HG03045 (cell line): ENCODE results near the gene SMO.
"Not testable (repeated sequence)": the region's sequence is repeated elsewhere in the genome, so short reads cannot be mapped to it uniquely, and the experiment has no call there.

ENCODE experiments used
- ATAC-seq: cut with Tn5 transposase; IDR thresholded peaks from one replicate; pipeline ENCODE4 v1.9.1; 2021; ENCODE audit warnings: mild to moderate bottlenecking, moderate library complexity; ENCODE audit not compliant: unreplicated experiment

Gene SMO

GRCh38 chr7:129208667-129209066 lies 20.2 kb downstream of the SMO start:
- ATAC-seq = no peak

GRCh38 chr7:129209067-129209926 lies 20.9 kb downstream of the SMO start:
- ATAC-seq = no peak

- peak; percentile 66 for ATAC-seq
Measured at GRCh38 chr7:129210256-129210988, 22.0 kb downstream of the SMO start.

- ATAC-seq = no peak
Measured at GRCh38 chr7:129210989-129211312, 22.5 kb downstream of the SMO start.

GRCh38 chr7:129212126-129212525 lies 23.7 kb downstream of the SMO start:
- no peak for ATAC-seq

- no peak for ATAC-seq
Measured at GRCh38 chr7:129212596-129212995, 24.2 kb downstream of the SMO start.

- no peak for ATAC-seq
Measured at GRCh38 chr7:129213828-129214227, 25.4 kb downstream of the SMO start.

GRCh38 chr7:129215691-129216090 lies 27.3 kb downstream of the SMO start:
- ATAC-seq = not testable (repeated sequence)

GRCh38 chr7:129216101-129216715 lies 27.8 kb downstream of the SMO start:
- ATAC-seq = not testable (repeated sequence)

- not testable (repeated sequence) for ATAC-seq
Measured at GRCh38 chr7:129216821-129217416, 28.5 kb downstream of the SMO start.

- ATAC-seq = no peak
Measured at GRCh38 chr7:129218514-129219062, 30.2 kb downstream of the SMO start.

- not testable (repeated sequence) for ATAC-seq
Measured at GRCh38 chr7:129219166-129219565, 30.7 kb downstream of the SMO start.

GRCh38 chr7:129222064-129222463 lies 33.6 kb downstream of the SMO start:
- ATAC-seq = no peak

GRCh38 chr7:129224251-129225205 lies 36.1 kb downstream of the SMO start, which contains the start of gene AHCYL2:
Gene AHCYL2, plus strand, starts transcription at chr7:129225030.
- peak; percentile 87 for ATAC-seq

GRCh38 chr7:129225206-129225930 lies 36.9 kb downstream of the SMO start:
- ATAC-seq = peak; percentile 39

- ATAC-seq = no peak
Measured at GRCh38 chr7:129225931-129226572, 37.6 kb downstream of the SMO start.

- ATAC-seq = no peak
Measured at GRCh38 chr7:129227646-129228578, 39.5 kb downstream of the SMO start.

GRCh38 chr7:129228633-129229032 lies 40.2 kb downstream of the SMO start:
- ATAC-seq = no peak
